ENCODE results near the gene C9.

- no peak for TF ChIP-seq CTCF (IDR thresholded peaks at IDR 0.05)
- no peak for TF ChIP-seq POLR2A (IDR thresholded peaks at IDR 0.05)
These were observed 22.4 kb downstream of the C9 start for GRCh38 chr5:39341896-39342295.

All from heart left ventricle (tissue), 13 donors.